ENCODE results near the gene HPCAL1. TPM values are rescaled to one million over a fixed set of nuclear protein-coding genes. Genes with fewer than 3 reads are reported as not detected.

Gene HPCAL1
- total RNA-seq, 1 donor from 2014 or later = 69.1 TPM

DNA sequence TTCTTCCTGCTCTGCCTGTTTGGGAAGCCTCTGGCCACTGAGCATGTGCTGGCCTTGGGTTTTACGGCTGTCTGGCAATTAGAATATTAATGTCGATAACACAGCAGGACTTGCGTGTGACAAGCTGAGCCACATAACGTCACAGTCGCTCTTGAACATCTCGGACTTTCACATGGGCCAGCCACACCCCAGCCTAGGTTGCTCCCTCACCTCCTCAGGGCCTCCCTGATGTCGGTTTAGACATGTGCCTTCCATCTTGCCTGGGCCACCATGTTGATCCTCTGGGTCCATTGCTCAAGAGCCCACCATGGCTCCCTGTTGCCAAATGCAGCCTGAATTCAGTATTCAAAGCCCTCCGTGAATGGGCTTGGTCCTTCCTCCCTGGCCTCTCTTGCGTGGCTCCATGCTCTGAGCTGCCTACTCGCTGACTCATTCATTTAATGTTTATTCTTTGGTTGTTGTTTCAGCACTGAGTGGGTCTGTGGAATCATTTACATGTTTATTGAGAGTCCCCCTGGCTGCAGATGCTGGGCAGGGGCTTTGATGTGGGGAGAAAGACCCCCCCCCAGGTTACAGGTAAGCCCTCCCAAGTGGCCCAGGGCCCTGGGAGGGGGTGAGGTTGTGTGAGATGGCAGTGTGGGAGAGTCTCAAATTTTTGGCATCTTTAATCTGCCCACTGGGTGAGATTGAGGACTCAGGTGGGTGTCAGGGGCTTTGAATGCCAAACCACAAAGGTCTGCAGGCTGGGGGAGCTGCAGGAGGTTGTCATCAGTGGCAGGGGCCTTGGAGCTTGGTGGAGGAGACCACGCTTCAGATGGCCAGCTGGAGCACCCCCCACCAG, 83.4 kb downstream of the HPCAL1 start:
- no peak for DNase-seq (ENCODE audit: low read depth, low spot score)

DNA sequence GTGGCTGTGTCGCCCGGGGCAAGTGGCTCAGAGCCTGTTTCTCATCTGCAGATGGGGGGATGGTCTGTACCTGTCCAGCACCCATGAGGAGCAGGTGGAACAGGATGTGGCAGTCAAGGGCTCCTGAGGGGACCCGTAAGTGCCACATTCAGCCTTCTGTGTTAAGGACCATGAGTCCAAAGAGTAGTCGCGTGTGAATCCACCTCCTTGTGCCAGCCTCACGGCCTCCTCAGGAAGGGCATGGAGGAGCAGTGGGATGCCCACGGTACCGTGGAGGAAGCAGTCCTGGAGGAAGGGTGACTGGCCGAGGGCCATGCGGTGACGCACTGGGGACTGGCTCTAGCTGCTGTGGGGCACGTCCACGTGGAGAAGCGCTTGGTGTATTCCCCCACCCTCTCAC, 84.3 kb downstream of the HPCAL1 start:
- DNase-seq (ENCODE audit: low read depth, low spot score) = no peak

DNA sequence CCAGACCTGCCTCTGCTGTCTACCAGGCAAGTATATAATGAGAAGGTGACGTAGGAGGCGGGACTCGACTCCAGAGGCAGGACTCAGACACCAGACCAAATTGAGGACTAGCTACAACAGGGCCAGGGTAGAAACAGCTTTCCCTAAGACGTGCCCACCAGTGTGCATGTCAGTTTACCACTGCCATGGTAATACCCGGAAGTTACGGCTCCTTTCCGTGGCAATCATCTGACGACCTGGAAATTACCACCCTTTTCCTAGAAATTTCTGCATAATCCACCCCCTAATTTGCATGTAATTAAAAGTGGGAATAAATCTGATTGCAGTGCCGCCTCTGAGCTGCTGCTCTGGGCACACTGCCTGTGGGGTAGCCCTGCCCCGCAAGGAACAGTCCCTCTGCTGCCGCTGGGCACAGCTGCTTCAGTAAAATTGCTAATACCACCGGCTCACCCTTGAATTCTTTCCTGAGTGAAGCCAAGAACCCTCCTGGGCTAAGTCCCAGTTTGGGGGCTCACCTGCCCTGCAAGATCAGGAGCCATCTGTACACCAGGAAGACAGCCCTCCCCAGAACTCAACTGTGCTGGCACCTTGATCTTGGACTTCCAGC, 86.4 kb downstream of the HPCAL1 start:
- DNase-seq (ENCODE audit: low read depth, low spot score) = no peak

DNA sequence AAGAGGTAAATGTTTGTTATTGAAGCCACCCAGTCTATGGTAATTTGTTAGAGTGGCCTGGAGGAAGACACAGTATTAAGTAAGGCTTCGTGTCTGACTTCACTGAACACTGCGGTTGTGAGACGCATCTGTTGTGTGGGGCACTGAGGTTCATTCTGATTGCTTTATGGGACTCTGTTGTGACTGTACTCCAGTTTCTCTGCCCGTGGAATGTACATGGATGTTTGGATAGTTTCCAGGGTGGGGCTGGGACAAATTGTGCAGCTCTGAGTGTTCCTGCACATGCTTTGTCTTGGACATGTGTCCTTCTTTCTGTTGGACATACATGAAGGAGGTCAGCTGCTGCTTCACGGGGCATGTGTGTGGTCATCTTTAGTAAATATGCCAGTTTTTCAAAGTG, 86.9 kb downstream of the HPCAL1 start:
- no peak for DNase-seq (ENCODE audit: low read depth, low spot score)

DNA sequence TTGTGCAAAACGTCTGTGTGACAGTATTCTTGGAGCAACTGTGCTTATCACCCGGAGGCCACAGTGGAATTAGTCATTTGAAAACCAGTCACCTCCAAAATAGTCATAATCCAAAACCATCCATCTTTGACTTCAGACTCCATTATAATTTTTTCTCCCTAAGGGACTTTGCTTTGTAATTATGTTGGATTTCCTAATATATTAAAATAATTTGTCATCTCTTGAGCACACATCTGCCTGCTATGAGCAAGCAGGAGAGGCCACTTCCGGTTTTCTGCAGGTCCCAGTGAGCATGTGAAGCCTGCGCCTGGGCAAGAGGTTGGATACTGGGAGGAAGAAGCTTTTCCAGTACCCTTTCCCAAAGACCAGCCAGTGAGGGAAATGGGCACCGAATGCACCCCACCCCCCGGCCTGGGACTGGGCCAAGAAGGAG, 87.7 kb downstream of the HPCAL1 start:
- DNase-seq (ENCODE audit: low read depth, low spot score) = no peak

DNA sequence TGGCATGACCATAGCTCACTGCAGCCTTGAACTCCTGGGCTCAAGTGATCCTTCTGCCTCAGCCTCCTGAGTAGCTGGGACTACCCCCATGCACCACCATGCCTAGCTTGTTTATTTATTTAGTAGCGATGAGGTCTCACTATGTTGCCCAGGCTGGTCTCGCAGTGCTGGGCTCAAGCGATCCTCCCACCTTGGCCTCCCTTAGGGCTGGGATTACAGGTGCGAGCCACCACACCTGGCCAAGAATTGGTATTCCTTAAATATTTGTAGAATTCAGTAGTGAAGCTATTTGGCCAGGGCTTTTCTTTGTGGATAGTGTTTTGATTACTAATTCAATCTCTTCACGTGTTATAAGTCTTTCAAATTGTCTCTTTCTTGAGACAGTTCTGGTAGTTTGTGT, 89.4 kb downstream of the HPCAL1 start:
- no peak for DNase-seq (ENCODE audit: low read depth, low spot score)

DNA sequence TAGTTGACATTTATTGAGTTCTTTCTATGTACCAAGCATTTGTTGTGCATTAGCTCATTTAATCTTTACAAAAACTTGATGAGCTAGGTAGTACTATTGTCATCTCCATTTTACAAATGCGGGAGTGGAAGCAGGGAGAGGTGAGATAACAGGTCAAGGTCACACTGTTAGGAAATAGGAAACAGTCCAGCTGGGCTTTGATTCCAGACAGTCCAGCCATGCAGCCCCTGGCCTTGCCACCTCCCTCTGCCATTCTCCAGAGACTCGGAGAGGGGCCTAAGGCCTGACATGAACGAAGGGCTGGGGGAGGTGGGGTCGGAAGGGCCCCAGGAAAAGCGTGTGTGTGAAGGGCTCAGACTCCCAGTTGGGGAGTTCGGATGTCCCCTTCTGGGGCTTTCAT, 89.8 kb downstream of the HPCAL1 start:
- no peak for DNase-seq (ENCODE audit: low read depth, low spot score)

DNA sequence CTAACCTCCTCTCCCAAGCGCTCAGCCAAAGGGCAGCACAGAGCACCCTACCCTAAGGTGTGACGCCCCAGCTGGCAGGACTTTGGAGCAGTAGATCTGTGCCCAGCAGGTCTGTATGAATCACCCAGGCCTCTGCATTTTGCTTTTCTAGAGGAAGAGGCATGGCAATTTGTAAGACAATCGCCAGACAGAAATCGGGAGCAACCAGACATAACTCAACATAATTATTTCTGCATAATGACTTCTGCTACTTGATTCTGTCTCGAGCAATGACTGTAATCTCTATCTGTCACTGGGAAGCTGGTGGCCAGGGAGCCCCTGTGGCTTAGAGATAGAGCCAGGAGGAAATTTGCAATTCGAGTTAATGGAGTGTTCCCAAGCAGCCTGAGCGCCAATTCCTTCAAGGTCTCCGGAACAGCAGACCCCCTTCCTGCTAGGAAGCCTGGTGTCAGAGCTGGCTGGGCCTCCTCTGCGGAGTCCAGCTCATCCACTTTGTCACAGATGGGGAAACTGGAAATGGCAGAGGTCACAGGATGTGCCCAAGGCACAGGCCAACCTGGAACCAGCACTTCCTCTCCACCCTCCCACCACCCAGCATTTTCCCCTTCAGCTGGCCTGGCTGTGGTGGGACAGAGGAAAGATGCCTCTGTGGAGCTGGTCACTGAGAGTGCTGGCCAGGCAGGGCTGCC, 90.4 kb downstream of the HPCAL1 start:
- no peak for DNase-seq (ENCODE audit: low read depth, low spot score)

DNA sequence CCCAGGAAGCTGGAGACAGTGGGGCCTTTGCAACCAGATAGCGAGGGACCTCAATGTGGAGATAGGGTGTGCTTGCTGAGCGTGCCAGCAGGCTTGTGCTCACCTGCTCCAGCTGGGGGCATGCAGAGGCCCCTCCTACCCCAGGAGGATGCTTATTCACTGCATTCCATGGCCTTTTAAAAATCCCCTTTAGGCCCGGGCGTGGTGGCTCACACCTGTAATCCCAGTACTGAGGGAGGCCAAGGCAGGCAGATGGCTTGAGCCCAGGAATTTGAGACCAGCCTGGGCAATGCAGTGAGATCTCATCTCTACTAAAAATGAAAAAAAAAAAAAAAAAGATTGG, 90.9 kb downstream of the HPCAL1 start:
- DNase-seq (ENCODE audit: low read depth, low spot score) = no peak

DNA sequence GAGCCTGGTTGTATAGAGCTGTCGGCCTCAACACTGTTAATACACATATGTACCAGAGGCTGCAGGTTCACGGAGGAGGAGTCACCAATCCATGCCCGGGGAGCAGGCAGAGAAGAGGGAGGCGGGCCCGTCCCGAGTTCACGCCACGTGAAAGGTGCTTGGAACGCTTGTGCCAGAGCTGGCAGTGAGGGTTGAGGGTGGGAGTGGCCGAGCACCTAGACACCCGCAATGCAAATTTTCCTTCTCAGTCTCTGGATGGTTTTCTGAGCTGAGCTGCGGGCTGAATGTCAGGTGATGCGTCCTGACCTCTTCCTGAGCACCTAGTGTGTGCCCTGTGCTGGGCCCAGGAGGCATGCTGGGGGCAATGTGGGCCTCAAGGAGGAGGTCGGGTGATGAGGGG, 93.2 kb downstream of the HPCAL1 start:
- no peak for DNase-seq (ENCODE audit: low read depth, low spot score)

DNA sequence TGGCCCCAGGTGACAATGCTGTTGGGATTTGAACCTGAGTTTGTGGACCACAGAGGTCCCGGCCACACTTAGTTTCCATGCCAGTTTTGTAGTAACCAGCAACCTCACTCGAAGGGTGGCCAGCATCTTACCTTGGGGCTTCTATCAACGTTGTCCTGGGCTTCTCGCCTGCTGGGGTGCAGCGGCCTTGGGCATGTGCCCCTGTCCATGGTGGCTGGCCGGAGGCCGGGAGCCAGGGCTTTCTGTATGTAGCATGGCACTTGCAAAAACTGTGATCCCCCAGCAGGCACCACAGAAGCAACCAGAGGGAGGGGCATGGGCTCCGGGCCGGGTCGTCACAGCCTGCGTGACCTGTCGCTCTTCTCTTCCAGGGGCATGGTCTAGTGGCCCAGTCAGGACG, 93.8 kb downstream of the HPCAL1 start:
- DNase-seq (ENCODE audit: low read depth, low spot score) = no peak

DNA sequence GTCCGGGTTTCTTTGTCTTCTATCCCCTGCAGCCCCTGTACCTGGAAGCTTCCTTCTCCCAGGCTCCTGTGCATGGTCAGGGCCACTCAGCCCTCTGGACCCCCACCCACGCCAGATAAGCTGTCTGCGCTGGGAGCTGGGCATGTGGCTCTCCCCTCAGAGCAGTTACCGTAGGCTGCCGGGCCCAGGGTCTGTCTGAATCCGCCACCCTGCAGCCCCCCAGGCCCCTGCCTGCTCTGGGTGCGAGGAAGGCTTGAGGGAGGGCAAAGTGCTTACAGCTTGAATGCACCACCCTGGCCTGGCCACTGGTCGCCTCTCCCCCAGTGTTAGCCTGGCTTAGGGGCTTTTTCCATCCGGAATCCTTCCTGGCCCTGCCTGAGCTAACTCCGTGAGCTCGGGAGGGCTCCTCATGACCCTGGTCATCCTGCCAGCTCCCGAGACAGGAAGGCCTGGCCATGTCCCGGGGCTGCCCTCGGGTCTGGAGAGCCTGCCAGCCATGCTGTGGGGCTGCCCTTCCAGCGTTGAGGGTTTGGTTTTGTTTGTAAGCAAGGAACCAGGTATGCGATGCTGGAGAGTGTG, 94.7 kb downstream of the HPCAL1 start:
- no peak for DNase-seq (ENCODE audit: low read depth, low spot score)

DNA sequence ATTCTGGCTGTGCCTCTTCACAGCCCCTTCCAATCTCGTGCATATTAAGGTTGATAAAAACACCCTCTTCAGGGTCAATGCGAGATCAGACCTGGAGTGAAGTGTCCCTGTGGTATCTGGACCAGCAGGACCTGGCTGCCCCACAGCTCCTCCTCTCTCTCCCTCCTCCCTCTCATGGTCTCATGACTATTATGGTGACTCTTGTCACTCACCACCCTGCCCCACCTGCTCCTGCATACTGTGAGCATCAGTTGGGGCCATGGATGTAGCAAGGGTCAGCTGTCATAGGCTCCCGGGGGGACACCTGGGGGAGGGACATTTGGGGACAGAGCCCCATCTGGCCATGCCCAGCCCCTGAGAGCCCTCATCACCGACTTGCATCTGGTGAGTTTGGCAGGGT, 95.2 kb downstream of the HPCAL1 start:
- DNase-seq (ENCODE audit: low read depth, low spot score) = no peak

DNA sequence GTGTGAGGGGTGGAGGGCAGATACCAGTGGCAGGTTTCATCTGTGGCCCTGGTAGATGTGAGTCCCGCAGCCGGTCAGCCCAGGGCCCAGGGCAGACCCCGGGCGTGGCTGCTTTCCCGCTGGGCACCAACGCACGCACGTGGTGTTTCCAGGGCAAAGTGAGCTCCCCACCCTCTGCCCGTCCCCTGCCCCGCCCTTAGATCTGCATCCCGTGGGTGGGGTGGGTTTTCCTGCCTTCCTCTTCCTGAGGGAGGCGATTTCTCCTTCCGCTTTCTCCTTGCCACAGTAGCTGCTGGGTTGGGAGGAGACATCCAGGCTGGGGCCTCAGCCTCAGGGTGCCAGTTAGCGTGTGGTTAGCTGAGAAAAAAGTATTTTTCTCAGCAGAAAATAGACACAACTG, 95.8 kb downstream of the HPCAL1 start:
- no peak for DNase-seq (ENCODE audit: low read depth, low spot score)

DNA sequence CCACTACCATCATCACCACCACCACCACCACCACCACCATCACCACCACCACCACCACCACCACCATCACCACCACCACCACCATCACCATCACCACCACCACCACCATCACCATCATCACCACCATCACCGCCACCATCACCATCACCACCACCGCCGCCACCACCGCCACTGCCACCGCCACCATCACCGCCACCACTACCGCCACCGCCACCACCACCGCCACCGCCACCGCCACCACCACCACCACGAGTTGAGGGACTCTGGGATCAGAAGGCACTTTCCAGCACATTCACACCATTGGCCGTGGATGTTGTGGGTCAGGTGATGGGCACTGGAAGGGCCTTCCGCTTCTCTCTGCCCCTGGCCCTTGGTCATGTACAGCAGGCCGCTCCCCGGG, 96.7 kb downstream of the HPCAL1 start:
- DNase-seq (ENCODE audit: low read depth, low spot score) = no peak

DNA sequence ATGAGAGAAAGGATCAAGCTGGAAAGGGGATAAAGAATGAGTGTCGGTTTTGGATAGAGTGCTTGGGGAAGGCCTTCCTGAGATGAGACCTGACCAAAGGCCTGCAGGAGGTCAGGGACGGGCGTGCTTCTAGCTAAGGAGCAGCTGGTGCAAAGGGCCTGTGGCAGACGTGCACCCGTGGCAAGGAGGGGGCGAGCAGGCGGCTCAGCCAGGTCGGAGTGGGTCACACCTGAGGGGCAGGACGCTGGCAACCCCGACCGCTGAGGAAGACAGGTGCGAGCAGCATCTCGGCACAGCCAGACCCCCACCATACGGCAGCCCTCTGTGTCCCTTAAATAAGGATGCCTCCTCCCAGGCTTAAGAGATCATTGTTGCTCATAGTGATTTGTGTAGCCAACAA, 97.3 kb downstream of the HPCAL1 start:
- DNase-seq (ENCODE audit: low read depth, low spot score) = no peak

DNA sequence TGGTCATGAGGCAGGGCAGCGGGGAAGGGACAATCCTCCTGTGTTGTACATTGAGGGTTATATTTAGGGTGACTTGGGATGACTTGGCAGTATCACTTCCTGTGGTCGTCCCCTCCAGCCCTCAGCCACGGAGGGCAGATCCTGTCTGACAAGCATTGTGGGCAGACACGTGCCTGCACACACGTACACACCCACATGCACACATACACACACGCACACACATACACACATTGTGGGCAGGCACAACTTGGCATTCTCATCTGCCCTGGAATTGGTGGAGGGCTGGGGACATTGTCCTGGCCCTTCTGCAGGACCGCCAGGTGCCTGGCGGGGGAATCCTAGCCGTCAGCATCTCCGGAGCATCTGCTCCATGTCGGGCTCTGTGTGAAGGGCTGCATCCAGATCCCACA, 97.9 kb downstream of the HPCAL1 start:
- DNase-seq (ENCODE audit: low read depth, low spot score) = no peak

DNA sequence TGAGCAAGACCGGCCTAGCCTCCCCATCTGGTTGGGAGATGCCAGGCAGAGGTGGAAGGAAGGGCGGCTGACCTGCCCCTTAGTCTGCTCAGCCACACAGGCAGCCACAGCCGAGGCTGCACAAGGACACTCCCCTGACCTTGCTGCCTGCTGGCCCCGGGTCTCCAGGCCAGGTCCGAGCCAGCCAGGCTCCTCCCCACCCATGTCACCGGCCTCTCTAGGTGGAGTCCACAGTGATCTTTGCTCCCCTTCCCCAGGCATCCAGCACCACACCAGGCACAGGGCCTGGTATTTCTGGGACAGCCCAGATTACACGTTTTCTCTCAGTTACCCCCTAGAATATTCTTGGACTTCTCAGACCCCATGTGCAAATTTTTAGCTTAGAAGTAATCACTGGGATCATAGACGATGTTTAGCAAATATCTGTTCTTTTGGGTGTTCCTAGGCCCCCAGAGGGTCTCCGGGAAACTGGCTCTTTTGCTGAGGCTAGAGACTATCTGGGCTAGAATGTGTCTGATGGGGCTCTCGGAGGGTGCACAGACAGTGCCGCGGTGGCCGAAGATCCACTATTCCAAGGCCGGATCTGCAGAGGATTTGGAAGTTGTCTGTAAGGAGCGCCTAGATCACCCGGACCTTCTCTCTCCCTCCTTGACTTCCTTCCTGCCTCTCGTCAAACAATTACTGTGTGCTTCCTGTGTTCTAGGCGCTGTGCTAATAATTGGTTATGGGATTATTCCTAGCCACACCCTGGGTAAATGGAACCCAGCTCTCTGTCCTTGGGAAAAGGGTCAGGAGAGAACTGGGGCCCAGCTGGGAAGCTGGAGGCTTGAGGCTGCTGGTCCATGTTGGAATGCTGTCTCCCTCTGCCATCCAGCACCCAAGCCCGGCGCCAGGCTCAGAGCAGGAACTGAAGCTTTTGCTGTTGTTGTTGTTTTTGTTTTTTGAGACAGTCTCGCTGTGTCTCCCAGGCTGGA, 98.6 kb downstream of the HPCAL1 start:
- no peak for DNase-seq (ENCODE audit: low read depth, low spot score)

DNA sequence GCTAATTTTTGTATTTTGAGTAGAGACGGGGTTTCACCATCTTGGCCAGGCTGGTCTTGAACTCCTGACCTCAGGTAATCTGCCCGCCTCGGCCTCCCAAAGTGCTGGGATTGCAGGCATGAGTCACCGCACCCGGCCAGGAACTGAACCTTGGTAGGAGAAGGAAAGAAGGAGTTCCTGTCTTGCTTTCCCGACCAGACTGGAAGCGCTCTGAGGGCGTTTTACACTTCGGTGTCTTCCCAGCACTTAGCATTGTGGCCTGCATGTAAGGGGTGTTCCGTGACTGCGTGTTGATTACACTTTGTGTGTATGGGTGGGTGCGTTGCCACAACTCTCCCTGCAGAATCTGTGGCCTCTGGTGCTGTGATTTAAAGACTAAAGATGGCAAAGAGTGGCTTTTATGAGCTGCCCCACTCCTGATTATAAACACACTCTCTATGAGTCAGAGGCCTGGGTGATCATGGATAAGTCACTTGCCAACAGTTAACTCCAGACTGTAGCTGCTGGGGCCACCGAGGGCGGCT, 99.4 kb downstream of the HPCAL1 start:
- DNase-seq (ENCODE audit: low read depth, low spot score) = no peak

DNA sequence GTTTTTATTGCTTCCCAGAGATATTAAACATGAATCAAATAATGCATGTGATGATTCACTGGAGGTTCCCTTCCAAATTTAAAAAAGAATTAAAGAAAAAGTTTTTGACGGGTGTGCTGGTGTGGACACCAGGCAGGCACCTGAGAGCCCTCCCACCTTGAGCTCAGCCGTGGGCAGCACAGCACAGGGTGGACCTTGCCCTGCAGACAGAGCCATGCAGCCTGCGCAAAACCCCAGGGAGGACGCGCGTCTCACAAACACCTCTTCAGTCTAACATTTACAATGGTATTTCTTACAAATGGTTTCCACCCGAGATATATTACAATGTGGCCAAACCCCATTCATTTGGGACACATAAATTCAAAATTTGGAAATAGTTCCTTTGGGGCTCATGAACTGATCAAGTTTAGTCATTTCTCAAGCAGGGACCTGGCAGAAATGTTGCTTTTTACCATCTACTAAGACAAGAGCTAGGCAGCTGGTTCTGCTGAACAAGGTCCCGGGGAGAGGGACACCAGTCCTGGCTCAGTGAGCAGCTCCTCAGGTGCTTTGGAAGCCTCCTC, 100.0 kb downstream of the HPCAL1 start:
- DNase-seq (ENCODE audit: low read depth, low spot score) = no peak

All from pulmonary artery endothelial cell (primary cell).